Omental fat pad (tissue), 4 donors: ENCODE results near the gene VRK2. TPM values are rescaled to one million over a fixed set of nuclear protein-coding genes. Genes with fewer than 3 reads are reported as not detected.

Experiments
- ATAC-seq: fragments of 150-250 bp; one replicate; pipeline ENCODE4 v1.9.1; 2016; ENCODE audit warnings: mild to moderate bottlenecking, moderate library complexity; ENCODE audit not compliant: low FRiP score
- DNase-seq: peaks from one replicate; pipeline ENCODE4 v3.0.0-alpha.2; 2019; ENCODE audit warnings: low spot score
- total RNA-seq, 4 donors: library from RNA; depleted of rRNA; stranded (reverse); fragments of >200 nt; gene quantifications; one replicate each; pipeline ENCODE4 v1.1.0, GENCODE V29; 2016
- TF ChIP-seq, protein P1 (sequence below), 3 donors: fragments of 450-650 bp; IDR thresholded peaks; one replicate each; pipeline ENCODE4 v1.5.1; 2016 to 2017; ENCODE audit warnings: antibody characterized with exemption in 3 of 3, mild to moderate bottlenecking in 3 of 3, moderate library complexity in 2 of 3

VRK2 gene
- 10 to 100 TPM; 16.1 to 24.6 (median 18.7) TPM for total RNA-seq

- TF ChIP-seq, protein P1, sequence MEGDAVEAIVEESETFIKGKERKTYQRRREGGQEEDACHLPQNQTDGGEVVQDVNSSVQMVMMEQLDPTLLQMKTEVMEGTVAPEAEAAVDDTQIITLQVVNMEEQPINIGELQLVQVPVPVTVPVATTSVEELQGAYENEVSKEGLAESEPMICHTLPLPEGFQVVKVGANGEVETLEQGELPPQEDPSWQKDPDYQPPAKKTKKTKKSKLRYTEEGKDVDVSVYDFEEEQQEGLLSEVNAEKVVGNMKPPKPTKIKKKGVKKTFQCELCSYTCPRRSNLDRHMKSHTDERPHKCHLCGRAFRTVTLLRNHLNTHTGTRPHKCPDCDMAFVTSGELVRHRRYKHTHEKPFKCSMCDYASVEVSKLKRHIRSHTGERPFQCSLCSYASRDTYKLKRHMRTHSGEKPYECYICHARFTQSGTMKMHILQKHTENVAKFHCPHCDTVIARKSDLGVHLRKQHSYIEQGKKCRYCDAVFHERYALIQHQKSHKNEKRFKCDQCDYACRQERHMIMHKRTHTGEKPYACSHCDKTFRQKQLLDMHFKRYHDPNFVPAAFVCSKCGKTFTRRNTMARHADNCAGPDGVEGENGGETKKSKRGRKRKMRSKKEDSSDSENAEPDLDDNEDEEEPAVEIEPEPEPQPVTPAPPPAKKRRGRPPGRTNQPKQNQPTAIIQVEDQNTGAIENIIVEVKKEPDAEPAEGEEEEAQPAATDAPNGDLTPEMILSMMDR (IDR thresholded peaks at IDR 0.05): no peak
- DNase-seq (peak; percentile 69), ATAC-seq (peak; percentile 99)
Measured at GRCh38 chr2:58046585-58047372, at the start of gene VRK2. Gene VRK2 (plus strand): TSS chr2:58046806. CDS start chr2:58048832, 2,026 bp downstream.

- TF ChIP-seq, protein P1 (IDR thresholded peaks at IDR 0.05): no peak
- ATAC-seq (no peak), DNase-seq (no peak)
Measured at GRCh38 chr2:58006256-58006951, 40.2 kb upstream of the VRK2 start.

DNA sequence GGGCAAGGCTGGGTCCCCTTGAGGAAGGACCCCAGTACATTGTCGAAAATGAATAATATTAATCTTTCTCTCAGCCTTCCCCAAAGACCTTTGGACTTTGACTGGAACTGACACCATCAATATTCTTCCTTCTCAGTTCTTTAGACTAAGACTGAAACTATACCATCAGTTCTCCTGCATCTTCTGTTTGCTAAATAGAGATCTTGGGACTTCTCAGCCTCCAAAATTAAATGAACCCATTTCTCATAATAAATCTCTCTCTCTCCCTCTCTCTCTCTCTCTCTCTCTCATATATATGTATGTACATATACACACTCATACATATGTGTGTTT is 39.7 kb upstream of the VRK2 start:
- TF ChIP-seq, protein P1 (IDR thresholded peaks at IDR 0.05): no peak
- no peak for ATAC-seq

DNA sequence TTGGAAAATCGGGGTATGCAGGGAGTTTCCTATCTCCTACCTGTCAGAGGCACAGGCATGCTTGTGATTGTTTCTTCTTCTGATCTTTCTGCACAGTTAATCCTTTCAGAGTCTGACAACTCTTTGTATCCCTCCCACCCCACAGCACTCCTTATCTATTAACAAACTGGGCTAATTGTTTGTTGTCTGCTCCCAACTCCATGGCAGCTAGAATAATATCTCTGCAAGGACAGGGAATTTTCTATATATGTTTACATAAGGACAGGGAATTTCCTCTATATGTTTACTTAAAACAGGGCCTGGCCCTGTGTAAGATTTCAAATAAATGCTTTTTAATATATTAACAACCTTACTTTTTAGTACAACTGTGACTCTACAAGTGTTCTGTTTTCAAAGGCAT is 36.0 kb upstream of the VRK2 start:
- TF ChIP-seq, protein P1 (IDR thresholded peaks at IDR 0.05): no peak
- ATAC-seq (no peak), DNase-seq (no peak)

More for the DNA sequence above, 39.7 kb upstream of the VRK2 start:
- no peak for DNase-seq

- ATAC-seq: no peak
- TF ChIP-seq, protein P1 (IDR thresholded peaks at IDR 0.05): no peak
- no peak for DNase-seq
Measured at GRCh38 chr2:58019229-58019628, 27.4 kb upstream of the VRK2 start.

DNA sequence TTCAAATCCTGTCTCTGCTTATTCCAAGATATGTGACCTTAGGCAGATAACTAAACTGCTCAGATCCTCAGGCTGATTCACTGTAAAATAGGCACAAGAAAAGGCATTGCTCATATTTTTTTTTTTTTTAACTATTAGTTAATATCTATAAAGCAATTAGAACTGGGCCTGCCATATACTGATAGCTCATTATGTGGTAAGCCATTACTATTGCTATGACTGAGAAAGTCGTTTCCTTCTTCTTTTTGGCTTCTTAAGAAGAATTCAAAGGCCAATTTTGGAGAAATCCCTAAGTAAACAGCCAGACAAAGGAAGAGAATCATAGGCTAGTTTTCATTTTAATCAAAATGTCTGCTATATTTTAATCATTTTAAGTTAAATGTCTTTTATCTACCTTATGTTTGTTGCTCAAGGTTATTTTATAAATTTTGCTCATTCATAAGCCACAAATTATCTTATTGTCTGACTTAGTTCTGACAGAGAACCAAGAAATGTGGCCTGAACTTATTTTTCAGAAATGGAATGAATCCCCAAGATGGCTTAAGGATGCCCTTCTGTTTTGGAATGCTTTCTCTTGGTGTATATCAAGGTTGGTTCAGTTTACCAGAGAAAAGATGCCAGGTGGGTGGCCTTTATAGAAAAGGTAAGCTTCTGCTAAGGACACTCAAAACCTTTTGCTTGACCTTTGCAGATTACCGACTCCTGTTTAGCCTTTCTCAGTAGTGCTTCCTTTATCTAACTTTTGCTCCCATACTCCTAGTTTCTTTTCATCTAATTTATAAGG is 21.3 kb upstream of the VRK2 start:
- DNase-seq (no peak), ATAC-seq (no peak)
- TF ChIP-seq, protein P1 (IDR thresholded peaks at IDR 0.05): no peak
